Spleen (tissue), 7 donors: ENCODE results near the gene HAAO.

Source experiments
- CTCF ChIP-seq, 11 experiments: fragments of 200-600 bp in 7 of 11; fragments of 450-650 bp in 4 of 11; sonication (generic) in 4 of 11; IDR thresholded peaks in 8 of 11; conservative IDR thresholded peaks in 3 of 11; 1 replicate in 7 of 11; 2 replicates in 4 of 11; pipeline versions ENCODE4 v1.4.0 to v1.8.0; 2016 to 2021; ENCODE audit warnings: antibody characterized with exemption in 11 of 11, inconsistent platforms in 4 of 11, mild to moderate bottlenecking in 1 of 11
- POLR2A ChIP-seq, 3 donors: fragments of 450-650 bp; IDR thresholded peaks; one replicate each; pipeline ENCODE4 v1.5.1; 2017; ENCODE audit warnings: antibody characterized with exemption in 3 of 3, mild to moderate bottlenecking in 1 of 3
- POLR2AphosphoS5 ChIP-seq, 3 donors: sonication (generic); formaldehyde crosslinking; IDR thresholded peaks; one replicate each; pipeline ENCODE4 v1.5.1; 2017; ENCODE audit warnings: antibody characterized with exemption in 3 of 3
- donor health status: DM: no; HTN: no; CAD: no; lungs with moderate emphysema.
- donor health status: DM: no; HTN: no; CAD: no.
- donor health status: DM: no; HTN: no; CAD: no.

GRCh38 chr2:42743659-42743990 is 48.8 kb downstream of the HAAO start:
- TF ChIP-seq POLR2A (IDR thresholded peaks at IDR 0.05) (no peak), CTCF (IDR thresholded peaks at IDR 0.05 in 8 of 11, conservative IDR thresholded peaks at IDR 0.05 in 3 of 11) (no peak), POLR2AphosphoS5 (IDR thresholded peaks at IDR 0.05) (no peak)
